Endothelial cell of umbilical vein (primary cell): ENCODE measurements around the gene MGLL. TPM values are rescaled to one million over a fixed set of nuclear protein-coding genes. Genes with fewer than 3 reads are reported as not detected.

ENCODE experiments used
- BruUV-seq: library from RNA; stranded (reverse); fragments of 400-500 nt; replicated peaks from 2 replicates; lab custom pipeline; 2021; lab: Mats Ljungman, UMichigan
- CTCF ChIA-PET: fragments of 300-600, 350-600 bp; sonication (Branson Sonifier 250); formaldehyde crosslinking; loops from one replicate; lab custom pipeline; 2021; ENCODE audit warnings: antibody characterized with exemption, inconsistent platforms; lab: Charles Lee
- POLR2A ChIA-PET: fragments of 300-600, 350-600 bp; sonication (Branson Sonifier 250); formaldehyde crosslinking; loops from one replicate; lab custom pipeline; 2021; ENCODE audit warnings: antibody characterized with exemption, inconsistent platforms; lab: Charles Lee
- DNase-seq: peaks from one replicate; pipeline ENCODE4 v3.0.0-alpha.2; 2011; ENCODE audit warnings: low read depth, low spot score
- FAIRE-seq: peaks from 2 replicates; lab custom pipeline; 2011; peaks lifted over from hg19 to GRCh38; lab: Jason Lieb, UNC
- H2AFZ ChIP-seq: 2 replicates; pipeline ENCODE4 v1.6.0; 2012; ENCODE audit warnings: low read depth, low read length, control low read depth, inconsistent platforms
- H3K27ac ChIP-seq: 2 replicates; pipeline ENCODE4 v1.5.1; 2011; ENCODE audit warnings: low read depth, mild to moderate bottlenecking, control low read depth, low read length, moderate library complexity; ENCODE audit not compliant: insufficient read depth
- H3K27me3 ChIP-seq, 2 experiments: 2 replicates each; pipeline versions ENCODE4 v1.6.0 to v1.6.1; 2011; ENCODE audit warnings: low read length in 2 of 2, mixed read lengths in 1 of 2; ENCODE audit not compliant: control insufficient read depth in 2 of 2, insufficient read depth in 2 of 2
- H3K36me3 ChIP-seq, 2 experiments: 2 replicates in 1 of 2; 3 replicates in 1 of 2; pipeline ENCODE4 v1.5.1; 2011; ENCODE audit warnings: low read length in 2 of 2, mild to moderate bottlenecking in 1 of 2, moderate library complexity in 1 of 2; ENCODE audit not compliant: control insufficient read depth in 2 of 2, insufficient read depth in 2 of 2; ENCODE audit errors: extremely low read depth in 1 of 2
- H3K4me1 ChIP-seq: 3 replicates; pipeline ENCODE4 v1.5.1; 2011; ENCODE audit warnings: mild to moderate bottlenecking, low read length; ENCODE audit not compliant: control insufficient read depth, insufficient read depth; ENCODE audit errors: extremely low read depth
- H3K4me2 ChIP-seq: 2 replicates; pipeline ENCODE4 v1.6.1; 2011; ENCODE audit warnings: low read length, control low read depth, mixed read lengths; ENCODE audit not compliant: insufficient read depth
- H3K4me3 ChIP-seq, 3 experiments: fragments of 200-600 bp in 1 of 3; sonication (generic), shearing (Covaris generic) in 1 of 3; replicated peaks in 1 of 3; 2 replicates each; pipeline ENCODE4 v1.5.1; 2011 to 2016; ENCODE audit warnings: control low read depth in 3 of 3, low read length in 3 of 3, mild to moderate bottlenecking in 2 of 3, inconsistent platforms in 1 of 3, low read depth in 1 of 3, moderate library complexity in 1 of 3; ENCODE audit not compliant: insufficient read depth in 1 of 3
- H3K79me2 ChIP-seq: 2 replicates; pipeline ENCODE4 v1.6.0; 2012; ENCODE audit warnings: low read length, inconsistent platforms; ENCODE audit not compliant: control insufficient read depth, insufficient read depth
- H3K9ac ChIP-seq: replicated peaks from 2 replicates; pipeline ENCODE3; 2011; ENCODE audit warnings: low read length, control low read depth; ENCODE audit not compliant: insufficient read depth; ENCODE audit errors: extremely low read depth
- H3K9me1 ChIP-seq: replicated peaks from 3 replicates; pipeline ENCODE4 v1.6.0; 2011; ENCODE audit warnings: mild to moderate bottlenecking, low read length; ENCODE audit not compliant: control insufficient read depth, insufficient read depth; ENCODE audit errors: extremely low read depth
- H3K9me3 ChIP-seq: replicated peaks from 2 replicates; pipeline ENCODE4 v1.5.1; 2012; ENCODE audit warnings: low read length, inconsistent platforms; ENCODE audit not compliant: control insufficient read depth, insufficient read depth
- H4K20me1 ChIP-seq: replicated peaks from 2 replicates; pipeline ENCODE3; 2011; ENCODE audit warnings: mild to moderate bottlenecking, low read length; ENCODE audit not compliant: control insufficient read depth, insufficient read depth; ENCODE audit errors: extremely low read depth
- EZH2 ChIP-seq: IDR thresholded peaks from 2 replicates; pipeline ENCODE4 v1.6.1; 2012; ENCODE audit warnings: borderline replicate concordance, low read depth, mild to moderate bottlenecking, moderate library complexity, low read length, inconsistent platforms; ENCODE audit not compliant: severe bottlenecking
- FOS ChIP-seq: IDR thresholded peaks from 2 replicates; pipeline ENCODE4 v1.6.1; 2011; ENCODE audit warnings: mild to moderate bottlenecking, low read length, moderate library complexity, borderline replicate concordance; ENCODE audit not compliant: insufficient read depth
- GATA2 ChIP-seq: IDR thresholded peaks from 2 replicates; pipeline ENCODE4 v1.7.0; 2011; ENCODE audit warnings: low read depth, mild to moderate bottlenecking, moderate library complexity, mixed read lengths, low read length; ENCODE audit not compliant: insufficient read length, insufficient read depth
- JUN ChIP-seq: IDR thresholded peaks from 2 replicates; pipeline ENCODE4 v1.6.1; 2011; ENCODE audit warnings: borderline replicate concordance, low read depth; ENCODE audit not compliant: insufficient read length, insufficient read depth
- MYC ChIP-seq: IDR thresholded peaks from one replicate; pipeline ENCODE4 v1.6.1; 2011; ENCODE audit warnings: mild to moderate bottlenecking, low read depth, low read length
- POLR2A ChIP-seq: IDR thresholded peaks from 2 replicates; pipeline ENCODE4 v1.6.1; 2012; ENCODE audit warnings: low read depth, mild to moderate bottlenecking, control low read depth, low read length
- POLR2AphosphoS5 ChIP-seq: IDR thresholded peaks from 2 replicates; pipeline ENCODE4 v1.6.1; 2012; ENCODE audit warnings: low read depth, mild to moderate bottlenecking, control low read depth, low read length, moderate library complexity; ENCODE audit not compliant: insufficient read depth
- dilution Hi-C: fragments of 300-500 bp; cut with MboI; formaldehyde crosslinking; loops from one replicate; pipeline ENCODE4 v1.15.0; 2019; ENCODE audit warnings: low sequenced_read_pairs; ENCODE audit not compliant: extremely low pct_ligation_motif_present
- intact Hi-C: fragments of 100-400 bp; cut with micrococcal nuclease; formaldehyde crosslinking; loops from one replicate; pipeline ENCODE4 v1.10.0; 2022
- polyA plus RNA-seq, 4 experiments: library from polyadenylated mRNA; depleted of rRNA in 3 of 4; stranded (reverse) in 3 of 4; unstranded in 1 of 4; fragments of >200 nt; gene quantifications; 2 replicates each; pipeline versions ENCODE4 v1.2.1 to v1.2.3, GENCODE V29; 2011 to 2012; ENCODE audit warnings: missing spikeins in 1 of 4
- total RNA-seq: library from RNA; stranded (reverse); gene quantifications from 2 replicates; pipeline ENCODE4 v1.2.3, GENCODE V29; 2021
- TF ChIP-seq, protein P1 (sequence below), 2 donors: IDR thresholded peaks; 1 replicate in 1 of 2; 2 replicates in 1 of 2; pipeline ENCODE4 v1.5.1; 2011; ENCODE audit warnings: low read length in 2 of 2, mild to moderate bottlenecking in 2 of 2, moderate library complexity in 2 of 2, control low read depth in 1 of 2, inconsistent platforms in 1 of 2, low read depth in 1 of 2; ENCODE audit not compliant: insufficient read depth in 1 of 2; ENCODE audit errors: extremely low read depth in 1 of 2
- TF ChIP-seq, protein P2 (sequence below): IDR thresholded peaks from 2 replicates; pipeline ENCODE4 v1.6.1; 2011; ENCODE audit not compliant: insufficient read depth, insufficient read length

MGLL gene
- total and polyA plus RNA-seq, 2 donors (not counting 3 experiments of a cell fraction or from before 2014, with no cell fraction given), result 30.7 to 60.2 TPM

- no peak overlapping the region for H3K27ac ChIP-seq
- BruUV-seq, result no TSS peak
- intact Hi-C loops (no loop called here), dilution Hi-C loops (no loop called here)
- no peaks in the 10 kb centered on the region for H3K27me3 ChIP-seq
- H4K20me1 ChIP-seq, result no peaks in the 10 kb centered on the region
- H3K4me3 ChIP-seq, result no peak overlapping the region
- ChIA-PET CTCF (interaction anchor here (1.1 kb wide), 1 partner anchor 28 kb away, joined by 3 read pairs; no protein-coding TSS in a partner anchor), POLR2A (no interaction called here)
- TF ChIP-seq MYC (no peak), GATA2 (no peak), JUN (no peak), FOS (no peak), EZH2 (no peak), POLR2AphosphoS5 (no peak), POLR2A (no peak)
- TF ChIP-seq, protein P1, sequence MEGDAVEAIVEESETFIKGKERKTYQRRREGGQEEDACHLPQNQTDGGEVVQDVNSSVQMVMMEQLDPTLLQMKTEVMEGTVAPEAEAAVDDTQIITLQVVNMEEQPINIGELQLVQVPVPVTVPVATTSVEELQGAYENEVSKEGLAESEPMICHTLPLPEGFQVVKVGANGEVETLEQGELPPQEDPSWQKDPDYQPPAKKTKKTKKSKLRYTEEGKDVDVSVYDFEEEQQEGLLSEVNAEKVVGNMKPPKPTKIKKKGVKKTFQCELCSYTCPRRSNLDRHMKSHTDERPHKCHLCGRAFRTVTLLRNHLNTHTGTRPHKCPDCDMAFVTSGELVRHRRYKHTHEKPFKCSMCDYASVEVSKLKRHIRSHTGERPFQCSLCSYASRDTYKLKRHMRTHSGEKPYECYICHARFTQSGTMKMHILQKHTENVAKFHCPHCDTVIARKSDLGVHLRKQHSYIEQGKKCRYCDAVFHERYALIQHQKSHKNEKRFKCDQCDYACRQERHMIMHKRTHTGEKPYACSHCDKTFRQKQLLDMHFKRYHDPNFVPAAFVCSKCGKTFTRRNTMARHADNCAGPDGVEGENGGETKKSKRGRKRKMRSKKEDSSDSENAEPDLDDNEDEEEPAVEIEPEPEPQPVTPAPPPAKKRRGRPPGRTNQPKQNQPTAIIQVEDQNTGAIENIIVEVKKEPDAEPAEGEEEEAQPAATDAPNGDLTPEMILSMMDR (IDR thresholded peaks at IDR 0.05; ENCODE audit: extremely low read depth in 1 of 2, insufficient read depth in 1 of 2, low read depth in 1 of 2, low read length in 2 of 2), result no peak
- TF ChIP-seq, protein P2, sequence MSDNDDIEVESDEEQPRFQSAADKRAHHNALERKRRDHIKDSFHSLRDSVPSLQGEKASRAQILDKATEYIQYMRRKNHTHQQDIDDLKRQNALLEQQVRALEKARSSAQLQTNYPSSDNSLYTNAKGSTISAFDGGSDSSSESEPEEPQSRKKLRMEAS, result no peak
- H3K9me1 ChIP-seq, result no peaks in the 10 kb centered on the region
- no peaks in the 10 kb centered on the region for H3K9me3 ChIP-seq
- peaks cover 3% of the 10 kb centered on the region for H3K4me1 ChIP-seq
- H2AFZ ChIP-seq, result no peak overlapping the region
- FAIRE-seq, result no peak
- peaks cover 4% of the 10 kb centered on the region for H3K79me2 ChIP-seq
- no peak for DNase-seq
- H3K4me2 ChIP-seq, result no peak overlapping the region
- H3K9ac ChIP-seq, result no peak overlapping the region
- no peaks in the 10 kb centered on the region for H3K36me3 ChIP-seq
Observed at GRCh38 chr3:127784865-127785710, 37.2 kb downstream of the MGLL start.
